ENCODE data around the gene IL10RB.
A peak's percentile ranks its signal among the peaks of the same experiment; 100 is the strongest.
"Not testable (repeated sequence)": the region's sequence is repeated elsewhere in the genome, so short reads cannot be mapped to it uniquely, and the experiment has no call there.

IL10RB gene

DNA sequence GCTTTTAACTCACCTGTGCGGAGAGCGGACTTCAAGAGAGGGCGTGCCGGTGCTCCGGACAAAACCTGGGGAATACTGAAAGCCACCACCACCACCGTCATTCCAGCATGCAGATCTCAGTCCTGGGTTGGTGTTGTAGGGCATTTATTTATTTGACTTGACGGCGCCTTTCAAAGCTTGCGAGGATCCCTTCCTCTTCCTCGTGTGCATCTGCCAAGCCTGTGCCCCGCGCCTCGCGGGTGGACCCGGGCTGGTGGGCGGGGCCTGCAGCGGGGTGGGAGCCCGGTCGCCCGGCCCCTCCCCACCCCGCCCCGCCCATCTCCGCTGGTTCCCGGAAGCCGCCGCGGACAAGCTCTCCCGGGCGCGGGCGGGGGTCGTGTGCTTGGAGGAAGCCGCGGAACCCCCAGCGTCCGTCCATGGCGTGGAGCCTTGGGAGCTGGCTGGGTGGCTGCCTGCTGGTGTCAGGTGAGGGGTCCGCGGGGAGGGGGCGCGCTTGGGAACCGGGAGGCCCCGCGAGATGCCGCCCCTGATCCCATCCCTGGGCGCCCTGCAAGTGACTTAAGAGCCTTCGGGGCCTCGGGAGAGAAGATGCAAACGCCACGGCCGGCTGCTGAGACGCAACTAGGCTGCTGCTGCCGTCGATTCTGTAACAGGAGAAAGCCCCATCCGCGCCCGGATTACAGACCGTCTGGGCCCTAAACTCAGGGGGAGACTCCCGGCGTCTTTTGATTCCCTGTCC lies at the start of gene IL10RB:
TSS of gene IL10RB (plus strand) at position 318 of the 739 bp plus-strand sequence. CDS start at position 417, 99 bp downstream.
- peak; percentile 62 to 75 (median 70) for DNase-seq

DNA sequence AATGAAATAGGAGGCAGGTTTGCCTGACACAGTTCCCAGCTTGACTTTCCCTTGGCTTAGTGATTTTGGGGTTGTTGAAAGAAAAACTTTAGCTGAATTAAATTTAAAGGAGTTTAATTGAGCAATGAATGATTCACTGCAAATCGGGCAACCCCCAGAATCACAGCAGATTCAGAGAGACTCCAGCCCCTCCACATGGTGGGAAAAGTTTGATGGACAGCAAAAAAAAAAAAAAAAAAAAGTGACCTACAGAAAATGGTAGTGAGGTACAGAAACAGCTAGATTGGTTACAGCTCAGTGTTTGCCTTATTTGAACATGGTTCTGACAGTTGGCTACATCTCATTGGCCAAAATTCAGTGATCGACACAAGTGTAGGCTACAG lies 49.0 kb upstream of the IL10RB start:
- no peak for DNase-seq

DNA sequence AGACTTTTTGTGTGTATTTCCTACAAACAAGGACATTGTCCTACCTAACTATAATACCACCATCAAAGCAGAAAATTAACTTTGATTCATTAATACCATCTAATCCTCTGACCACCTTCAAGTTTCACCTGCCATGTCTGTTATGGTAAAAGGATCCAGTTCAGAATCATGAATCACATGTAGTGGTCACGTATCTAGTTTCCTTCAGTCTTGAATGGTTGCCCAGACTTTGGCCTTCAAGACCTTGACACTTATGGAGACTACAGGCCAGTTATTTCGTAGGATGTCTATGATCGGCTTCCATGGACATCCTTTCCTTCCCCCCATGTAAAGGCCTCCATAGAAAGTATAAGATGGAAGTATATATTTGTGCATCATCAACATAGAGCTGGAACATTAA lies 46.9 kb upstream of the IL10RB start:
- DNase-seq = no peak

DNA sequence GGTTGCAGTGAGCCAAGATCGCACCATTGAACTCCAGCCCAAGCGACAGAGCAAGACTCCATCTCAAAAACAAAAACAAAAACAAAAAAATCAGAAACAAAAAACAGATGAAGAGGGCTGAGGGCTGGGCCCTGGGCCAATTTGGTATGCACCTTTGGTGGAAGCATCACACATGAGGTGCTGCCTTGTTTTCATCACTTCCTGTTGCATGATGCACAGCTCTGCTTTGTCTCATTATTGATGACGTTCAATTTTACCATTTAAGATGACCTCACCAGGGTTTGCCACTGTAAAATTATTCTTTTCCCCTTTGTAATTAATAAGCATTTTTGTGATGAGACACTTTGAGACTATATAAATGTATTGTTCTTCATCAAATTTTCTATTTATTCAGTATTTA lies 46.2 kb upstream of the IL10RB start:
- DNase-seq = peak in 4 of 6 experiments; percentile 18 to 27 (median 22)

DNA sequence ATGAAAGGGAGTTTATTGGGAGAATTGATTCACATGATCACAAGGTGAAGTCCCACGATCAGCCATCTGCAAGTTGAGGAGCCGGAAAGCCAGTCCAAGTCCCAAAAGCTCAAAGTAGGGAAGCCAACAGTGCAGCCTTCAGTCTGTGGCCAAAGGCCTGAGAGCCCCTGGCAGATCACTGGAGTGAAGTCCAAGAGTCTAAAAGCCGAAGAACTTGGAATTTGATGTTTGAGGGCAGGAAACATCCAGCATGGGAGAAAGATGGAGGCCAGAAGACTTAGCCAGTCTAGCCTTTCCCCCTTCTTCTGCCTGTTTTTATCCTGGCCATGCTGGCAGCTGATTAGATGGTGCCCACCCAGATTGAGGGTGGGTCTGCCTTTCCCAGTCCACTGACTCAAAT lies 40.8 kb upstream of the IL10RB start:
- not testable (repeated sequence) for DNase-seq

DNA sequence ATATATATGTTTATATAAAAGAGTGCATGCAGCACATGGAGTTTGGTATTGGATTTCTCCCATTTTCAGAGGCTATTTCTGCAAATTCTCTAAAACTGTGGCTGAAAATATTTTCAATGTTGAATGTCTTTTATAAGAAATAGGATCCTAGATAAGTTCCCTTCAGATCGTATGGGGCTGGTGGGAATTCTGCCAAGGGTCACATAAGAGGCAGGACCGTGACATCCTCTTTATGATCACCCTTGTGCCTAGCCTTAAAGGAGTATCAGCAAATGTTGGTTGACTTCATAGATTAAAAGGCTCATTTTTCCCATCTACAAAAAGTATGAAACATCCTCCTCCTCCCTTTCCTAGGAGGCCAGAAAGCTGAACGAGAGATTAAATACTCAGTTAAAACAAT lies 37.7 kb upstream of the IL10RB start:
- no peak for DNase-seq

DNA sequence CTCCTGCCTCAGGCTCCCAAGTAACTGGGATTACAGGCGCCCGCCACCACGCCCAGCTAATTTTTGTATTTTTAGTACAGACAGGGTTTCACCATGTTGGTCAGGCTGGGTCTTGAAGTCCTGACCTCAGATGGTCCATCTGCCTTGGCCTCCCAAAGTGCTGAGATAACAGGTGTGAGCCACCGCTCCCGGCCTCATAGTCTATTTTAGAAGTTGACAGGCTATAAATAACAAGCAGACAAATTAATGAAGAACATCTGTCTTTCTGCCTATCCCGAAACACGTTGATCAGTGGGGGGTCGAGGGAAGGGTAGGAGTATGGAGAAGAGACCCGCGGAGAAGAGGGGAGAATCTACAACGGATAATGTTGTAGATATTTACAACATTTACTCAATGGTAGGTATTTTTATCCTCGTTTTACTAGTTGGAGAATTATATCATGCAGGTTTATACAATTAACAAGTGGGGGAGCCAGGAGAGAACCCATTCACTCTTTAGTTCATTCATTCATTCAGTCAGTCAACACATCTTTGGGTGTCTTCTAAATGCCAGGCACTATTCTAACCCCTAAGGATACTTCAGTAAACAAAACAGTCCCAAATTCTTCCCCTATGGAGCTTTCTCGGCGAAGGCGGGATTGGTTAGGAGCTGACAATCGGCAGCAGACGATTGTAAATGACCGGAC lies 36.9 kb upstream of the IL10RB start:
- no peak for DNase-seq

DNA sequence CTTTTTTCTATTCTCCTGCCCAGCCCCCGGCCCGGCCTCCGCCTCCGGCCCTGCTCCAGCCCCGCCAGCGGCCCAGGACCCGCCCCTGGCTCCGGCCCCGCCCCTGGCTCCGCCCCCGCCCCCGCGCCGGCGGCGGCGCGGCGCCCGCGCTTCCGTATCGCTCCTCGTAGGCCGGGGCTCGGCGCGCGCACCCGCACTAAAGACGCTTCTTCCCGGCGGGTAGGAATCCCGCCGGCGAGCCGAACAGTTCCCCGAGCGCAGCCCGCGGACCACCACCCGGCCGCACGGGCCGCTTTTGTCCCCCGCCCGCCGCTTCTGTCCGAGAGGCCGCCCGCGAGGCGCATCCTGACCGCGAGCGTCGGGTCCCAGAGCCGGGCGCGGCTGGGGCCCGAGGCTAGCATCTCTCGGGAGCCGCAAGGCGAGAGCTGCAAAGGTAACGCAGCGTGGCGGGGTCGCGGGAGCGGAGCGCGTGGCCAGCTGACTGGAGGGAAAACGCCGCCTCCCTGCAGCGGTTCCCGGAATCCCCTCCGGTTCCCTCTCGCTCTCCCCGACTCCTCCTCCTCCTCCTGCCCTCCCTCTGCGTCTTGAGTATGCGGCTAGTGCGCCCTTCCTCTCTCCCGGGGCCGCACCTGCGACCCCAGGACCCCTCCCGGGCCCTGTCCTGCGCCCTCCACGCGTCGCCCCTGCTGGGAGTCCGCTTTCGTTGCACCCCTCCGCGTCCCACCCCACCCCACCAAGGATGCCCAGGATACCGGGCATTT lies 36.2 kb upstream of the IL10RB start, which contains the start of gene IFNAR2:
TSS of gene IFNAR2 (plus strand) at position 155 of the 761 bp plus-strand sequence. CDS start 11,985 bp downstream, outside the sequence.
- DNase-seq = peak; percentile 46 to 77 (median 68)

DNA sequence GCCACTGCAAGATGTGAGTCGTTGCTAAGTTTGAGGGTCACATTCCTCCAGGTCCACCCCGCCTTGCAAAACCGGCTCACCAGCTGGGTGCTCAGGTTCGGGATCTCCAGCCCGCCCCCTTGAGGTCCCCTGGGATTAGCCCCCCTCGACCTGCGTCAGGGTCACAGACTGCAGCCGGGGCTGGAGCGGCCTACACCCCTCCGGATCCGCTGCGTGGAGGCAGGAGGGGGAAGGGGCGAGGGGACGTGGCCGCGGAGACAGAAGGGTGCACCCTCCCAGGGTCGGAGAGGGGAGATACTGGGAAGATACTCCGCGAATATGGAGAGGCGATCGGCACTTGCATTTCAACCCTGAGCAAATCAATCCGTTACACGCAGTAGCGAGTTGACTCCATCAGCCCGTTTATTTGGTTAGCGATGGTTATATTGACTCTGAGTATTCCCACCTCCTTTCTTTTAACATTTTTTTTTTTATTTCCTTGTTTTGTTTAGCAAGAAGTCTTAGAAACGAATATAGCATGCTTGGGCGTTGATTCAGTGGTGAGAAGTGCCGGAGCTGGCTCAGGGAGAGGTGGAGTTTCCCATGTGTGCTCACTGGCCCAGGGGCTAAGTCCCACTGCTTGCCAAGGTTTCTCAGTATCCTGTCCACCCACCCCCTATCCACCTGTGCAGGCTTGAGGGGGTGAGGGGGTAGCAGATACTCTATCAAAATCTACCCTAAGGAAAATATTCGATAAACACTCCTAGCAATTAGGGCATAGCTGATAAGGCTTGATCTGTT lies 35.4 kb upstream of the IL10RB start:
- DNase-seq = peak in 4 of 6 experiments; percentile 15 to 48 (median 46)

DNA sequence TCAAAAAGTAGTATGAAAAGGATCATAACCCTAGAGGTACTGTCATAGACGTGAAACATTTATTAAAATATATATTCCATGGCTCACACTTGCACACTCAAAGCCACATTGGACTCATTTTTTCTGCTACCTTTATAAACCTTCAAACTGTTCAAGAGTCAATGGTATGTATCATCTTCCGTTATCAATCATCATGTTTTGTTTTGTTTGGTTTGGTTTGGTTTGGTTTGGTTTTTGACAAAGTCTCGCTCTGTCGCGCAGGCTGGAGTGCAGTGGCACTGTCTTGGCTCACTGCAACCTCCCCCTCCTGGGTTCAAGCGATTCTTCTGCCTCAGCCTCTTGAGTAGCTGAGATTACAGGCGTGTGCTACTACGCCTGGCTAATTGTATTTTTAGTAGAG lies 34.6 kb upstream of the IL10RB start:
- no peak for DNase-seq

DNA sequence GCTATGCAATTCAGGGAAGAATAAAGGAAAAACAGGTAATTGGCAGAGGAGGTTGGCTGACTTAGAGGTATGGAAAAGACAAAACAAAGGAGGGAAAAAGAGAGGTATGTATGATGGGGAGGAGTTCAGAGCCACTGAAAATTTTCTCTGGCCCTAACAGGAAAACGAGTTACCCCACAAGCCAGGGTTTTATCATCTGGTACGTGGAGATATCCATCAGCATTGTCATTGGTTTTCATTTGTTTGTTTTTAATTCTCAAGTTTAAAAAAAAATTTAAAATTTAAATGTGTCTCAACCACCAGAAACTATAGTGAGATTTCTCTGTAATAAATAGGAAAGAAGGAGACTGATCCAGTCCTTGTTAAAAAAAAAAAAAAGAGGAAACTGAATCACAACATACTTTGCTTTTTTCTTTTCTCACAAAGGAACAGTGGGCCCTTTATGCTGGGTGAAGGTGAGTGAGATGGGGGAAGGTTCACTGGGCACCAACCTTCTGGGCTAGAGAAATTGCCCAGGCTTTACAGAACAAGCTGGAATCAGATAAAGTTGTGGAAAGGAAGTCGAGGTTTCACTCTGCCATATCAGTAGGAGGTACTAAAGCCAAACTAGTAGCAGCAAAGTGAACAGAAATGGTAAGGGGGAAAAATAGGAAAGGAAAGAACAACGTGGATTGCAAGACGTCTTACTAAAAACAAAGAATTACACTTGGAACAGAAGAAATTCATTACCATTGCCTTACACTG lies 33.7 kb upstream of the IL10RB start:
- DNase-seq = no peak

DNA sequence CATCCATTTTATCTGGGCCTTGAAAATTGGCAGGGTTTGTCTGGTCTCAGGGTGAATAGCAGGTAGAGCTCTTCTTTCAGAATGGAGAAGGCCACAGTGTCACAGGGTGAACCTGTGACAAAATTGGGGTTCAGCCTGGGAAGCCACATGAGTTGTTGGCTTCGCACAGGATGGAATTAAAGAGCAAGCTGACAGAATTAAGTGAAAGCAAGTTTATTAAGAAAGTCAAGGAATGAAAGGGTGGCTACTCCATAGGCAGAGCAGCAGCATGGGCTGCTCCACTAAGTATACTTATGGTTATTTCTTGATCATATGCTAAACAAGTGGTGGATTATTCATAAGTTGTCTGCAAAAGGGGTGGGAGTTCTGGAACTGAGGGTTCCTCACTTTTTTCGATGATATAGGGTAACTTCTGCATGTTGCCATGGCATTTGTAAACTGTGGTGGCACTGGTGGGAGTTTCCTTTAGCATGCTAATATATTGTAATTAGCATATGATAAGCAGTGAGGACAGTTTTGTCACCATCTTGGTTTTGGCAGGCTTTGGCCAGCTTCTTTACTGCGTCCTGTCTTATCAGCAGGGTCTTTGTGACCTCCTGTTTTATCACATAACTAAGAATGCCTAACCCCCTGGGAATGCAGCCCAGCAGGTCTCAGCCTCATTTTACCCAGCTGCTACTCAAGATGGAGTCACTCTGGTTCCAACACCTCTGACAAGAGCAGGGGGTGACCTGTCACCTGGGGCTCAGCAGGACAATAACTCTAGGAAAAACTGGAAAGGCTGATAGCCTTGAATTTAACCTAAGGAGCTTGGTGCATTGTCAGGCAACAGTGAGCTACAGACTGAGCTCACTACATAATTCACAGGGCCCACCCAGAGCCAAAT lies 31.3 kb upstream of the IL10RB start:
- no peak for DNase-seq

DNA sequence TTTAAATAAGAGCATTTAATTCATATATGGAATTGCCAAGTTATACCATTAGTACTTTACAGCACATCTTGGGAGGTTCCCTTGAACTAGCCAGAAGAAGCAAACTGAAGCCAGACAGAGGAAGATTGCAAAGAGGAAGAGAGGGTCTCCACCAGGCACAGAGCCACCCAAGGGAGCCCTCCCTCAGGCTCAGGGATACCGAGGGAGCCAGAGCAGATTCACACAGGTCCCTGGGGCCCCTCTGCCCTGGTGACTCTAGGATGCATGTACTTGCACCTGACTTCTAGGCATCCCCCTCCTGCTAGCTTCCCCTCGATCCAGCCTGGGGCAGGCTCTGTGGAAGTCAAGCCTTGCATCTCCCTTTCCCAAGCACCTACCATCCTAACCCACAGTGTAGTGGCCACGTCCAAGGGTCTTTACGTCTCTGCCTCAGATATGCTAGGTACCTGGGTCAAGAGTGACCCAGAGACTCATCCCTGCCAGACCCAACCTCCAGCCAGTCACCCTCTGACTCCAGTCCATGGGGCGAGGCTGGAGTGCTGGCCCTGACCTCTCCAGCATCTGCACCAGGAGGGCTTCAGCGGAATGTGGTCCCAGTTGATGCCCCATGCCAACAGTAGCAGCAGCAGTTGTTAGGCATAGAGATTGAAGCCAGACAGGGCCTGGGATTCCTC lies 30.0 kb upstream of the IL10RB start:
- no peak for DNase-seq

DNA sequence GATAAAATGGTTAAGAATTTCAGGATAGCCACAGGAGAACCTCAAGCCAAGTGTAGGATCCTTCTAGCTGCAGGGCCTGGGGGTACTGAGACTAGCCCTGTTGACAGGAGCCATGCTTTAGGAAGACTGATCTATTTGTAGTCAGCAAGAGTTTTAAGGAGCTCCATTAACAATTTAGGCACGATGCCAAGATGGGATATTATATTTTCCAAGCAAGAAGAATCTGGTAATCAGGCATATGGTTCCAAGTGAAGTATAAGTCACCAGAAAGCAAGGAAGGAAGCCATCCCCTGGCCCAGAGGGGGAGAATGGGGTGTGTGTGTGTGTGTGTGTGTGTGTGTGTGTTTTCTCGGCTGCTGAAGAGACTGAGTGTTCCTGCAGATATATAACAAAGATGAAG lies 29.4 kb upstream of the IL10RB start:
- no peak for DNase-seq

DNA sequence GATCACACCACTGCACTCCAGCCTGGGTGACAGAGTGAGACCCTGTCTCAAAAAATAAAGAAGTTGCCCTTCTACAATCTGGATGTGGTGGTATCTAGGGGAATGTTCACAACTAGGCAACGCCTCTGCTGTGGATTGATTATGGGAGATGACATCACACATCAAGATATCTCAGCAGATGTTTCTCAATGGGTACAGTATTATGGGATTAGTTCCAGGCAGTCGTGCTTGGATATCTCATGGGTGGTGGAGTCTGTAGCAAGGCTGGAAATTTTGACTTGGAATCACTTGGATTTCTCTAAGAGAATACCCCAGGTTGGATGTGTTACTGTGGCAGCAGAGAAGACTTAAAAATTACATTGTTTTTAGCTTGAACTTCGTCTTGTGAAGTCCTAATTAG lies 28.7 kb upstream of the IL10RB start:
- DNase-seq = no peak

DNA sequence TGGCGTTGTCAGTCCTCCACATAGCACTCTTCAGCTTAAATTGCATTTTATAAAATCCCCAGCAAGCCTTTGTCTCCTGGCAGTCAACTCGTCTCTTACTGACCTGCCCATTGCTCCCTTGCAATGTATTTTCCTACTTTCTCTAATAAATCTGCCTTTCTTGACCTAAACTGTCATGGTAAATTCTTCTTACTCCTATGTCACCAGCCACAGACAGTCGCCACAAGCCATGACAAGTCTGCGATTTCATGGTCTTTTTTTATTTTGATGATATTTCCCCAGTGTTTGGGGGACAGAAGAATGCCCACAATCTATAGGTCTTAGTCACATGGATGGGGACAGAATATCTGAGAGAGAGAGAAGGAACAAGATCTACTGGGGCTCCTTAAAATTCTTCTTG lies 28.0 kb upstream of the IL10RB start:
- DNase-seq = no peak

DNA sequence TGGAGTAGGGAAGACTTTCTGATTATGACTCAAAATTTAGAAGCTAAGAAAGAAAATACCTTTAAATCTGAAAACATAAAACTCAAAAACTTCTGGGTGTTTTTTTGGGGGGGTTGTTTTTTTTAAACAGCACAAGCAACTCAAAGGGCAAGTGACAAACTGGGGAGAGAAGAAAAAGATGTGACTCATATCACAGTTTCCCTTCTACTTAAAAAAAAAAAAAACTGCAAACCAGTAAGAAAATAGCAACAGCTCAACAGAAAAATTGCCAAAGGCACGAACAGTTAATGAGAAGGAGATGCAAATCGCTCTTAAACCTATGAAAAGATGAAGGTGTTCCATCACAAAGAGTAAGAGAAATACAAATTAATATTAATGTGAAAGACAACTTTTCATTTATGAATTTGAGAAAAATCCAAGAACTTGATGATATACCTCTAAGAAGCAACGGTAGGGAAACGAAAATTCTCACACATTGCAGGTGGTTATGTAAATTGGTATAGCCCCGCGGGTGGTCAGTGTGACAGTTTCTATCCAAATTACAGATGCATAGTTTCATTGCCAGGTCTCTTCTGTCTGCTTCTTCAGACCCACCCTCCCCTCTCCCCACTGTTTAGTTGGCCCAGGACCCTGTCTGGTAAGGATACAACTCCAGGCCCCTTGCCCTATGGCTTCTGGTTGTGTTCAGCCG lies 27.5 kb upstream of the IL10RB start:
- DNase-seq = no peak

DNA sequence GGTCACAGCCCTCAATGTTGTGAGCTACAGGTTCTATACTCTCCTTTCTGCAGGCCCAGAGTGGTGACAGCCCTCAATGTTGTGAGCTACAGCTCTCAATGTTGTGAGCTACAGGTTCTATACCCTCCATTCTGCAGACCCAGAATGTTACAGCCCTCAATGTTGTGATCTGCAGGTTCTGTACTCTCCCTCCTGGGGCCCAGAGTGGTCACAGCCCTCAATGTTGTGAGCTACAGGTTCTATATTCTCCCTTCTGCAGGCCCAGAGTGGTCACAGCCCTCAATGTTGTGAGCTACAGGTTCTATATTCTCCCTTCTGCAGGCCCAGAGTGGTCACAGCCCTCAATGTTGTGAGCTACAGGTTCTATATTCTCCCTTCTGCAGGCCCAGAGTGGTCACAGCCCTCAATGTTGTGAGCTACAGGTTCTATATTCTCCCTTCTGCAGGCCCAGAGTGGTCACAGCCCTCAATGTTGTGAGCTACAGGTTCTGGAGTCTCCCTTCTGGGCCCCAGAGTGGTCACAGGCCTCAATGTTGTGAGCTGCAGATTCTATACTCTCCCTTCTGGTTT lies 26.5 kb upstream of the IL10RB start:
- not testable (repeated sequence) for DNase-seq

DNA sequence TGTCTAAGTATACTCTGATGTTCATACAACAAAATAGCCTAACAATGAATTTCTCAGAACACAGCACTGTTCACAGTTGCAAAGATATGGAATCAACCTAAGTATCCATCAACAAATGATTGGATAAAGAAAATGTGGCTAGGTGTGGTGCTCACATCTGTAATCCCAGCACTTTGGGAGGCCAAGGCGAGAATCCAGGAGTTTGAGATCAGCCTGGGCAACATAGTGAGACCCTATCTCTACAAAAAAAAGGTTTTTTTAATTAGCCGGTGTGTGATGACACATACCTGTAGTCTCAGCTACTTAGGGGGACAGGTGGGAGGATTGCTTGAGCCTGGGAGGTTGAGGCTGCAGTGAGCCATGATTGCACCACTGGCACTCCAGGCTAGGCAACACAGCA lies 25.8 kb upstream of the IL10RB start:
- no peak for DNase-seq

Measured in stimulated activated naive CD4-positive, alpha-beta T cell (primary cell).